GM19193 (cell line): Measurements from ENCODE around the gene DNAAF5.

Experiments used
- POLR2A ChIP-seq: IDR thresholded peaks from 4 replicates; pipeline ENCODE4 v1.6.1; 2011; ENCODE audit not compliant: insufficient read depth, insufficient read length; ENCODE audit errors: extremely low read depth

Gene DNAAF5

DNA sequence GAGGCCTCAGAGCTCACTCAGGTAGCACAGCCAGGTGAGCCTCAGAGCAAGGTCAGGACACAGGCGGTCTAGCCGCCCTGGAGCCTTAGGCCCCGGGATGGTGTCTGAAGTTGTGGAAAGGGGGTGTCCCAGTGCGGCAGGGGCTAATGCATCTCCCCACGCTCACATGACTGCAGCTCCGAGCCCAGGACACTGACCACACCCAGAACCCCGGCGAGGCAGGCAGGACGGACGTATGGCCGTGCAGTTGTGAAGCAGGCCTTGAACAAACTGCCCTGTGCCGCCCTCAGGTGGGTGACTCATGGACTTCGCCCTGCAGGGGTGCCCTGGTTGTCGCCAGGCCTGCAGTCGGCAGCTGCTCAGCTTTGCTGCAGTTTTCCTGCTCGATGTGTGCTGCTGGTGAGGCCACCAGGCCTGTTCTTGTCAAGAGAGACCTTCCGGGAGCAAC, 5.6 kb downstream of the DNAAF5 start:
- no peak for TF ChIP-seq POLR2A

DNA sequence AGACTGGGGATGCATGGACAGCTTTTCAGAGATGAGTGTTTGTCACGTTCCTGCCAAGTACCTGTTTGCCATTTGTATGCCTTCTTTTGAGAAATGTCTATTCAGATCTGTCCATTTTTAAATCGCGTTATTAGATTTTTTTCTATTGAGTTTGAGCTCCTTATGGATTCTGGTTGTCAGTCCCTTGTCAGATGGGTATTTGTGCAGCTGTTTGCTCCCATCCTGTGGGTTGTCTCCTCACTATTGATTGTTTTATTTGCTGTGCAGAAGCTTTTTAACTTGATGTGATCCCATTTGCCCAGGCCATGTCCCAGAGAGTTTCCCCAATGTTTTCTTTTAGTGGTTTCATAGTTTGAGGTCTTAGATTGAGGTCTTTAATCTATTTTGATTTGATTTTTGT, 6.1 kb downstream of the DNAAF5 start:
- no peak for TF ChIP-seq POLR2A

DNA sequence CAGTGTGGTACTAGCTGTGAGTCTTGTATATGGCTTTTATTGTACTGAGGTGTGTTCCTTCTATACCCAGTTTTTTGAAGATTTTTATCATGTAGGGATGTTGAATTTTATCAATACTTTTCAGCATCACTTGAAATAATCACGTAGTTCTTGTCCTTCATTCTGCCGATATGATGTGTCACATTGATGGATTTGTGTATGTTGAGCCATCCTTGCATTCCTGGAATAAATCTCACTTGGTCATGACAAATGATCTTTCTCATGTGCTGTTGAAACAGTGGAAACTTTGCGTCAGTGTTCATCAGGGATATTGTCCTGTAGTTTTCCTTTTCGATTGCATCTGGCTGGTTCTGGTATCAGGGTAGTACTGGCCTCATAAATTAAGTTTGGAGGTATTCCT, 7.7 kb downstream of the DNAAF5 start:
- no peak for TF ChIP-seq POLR2A

DNA sequence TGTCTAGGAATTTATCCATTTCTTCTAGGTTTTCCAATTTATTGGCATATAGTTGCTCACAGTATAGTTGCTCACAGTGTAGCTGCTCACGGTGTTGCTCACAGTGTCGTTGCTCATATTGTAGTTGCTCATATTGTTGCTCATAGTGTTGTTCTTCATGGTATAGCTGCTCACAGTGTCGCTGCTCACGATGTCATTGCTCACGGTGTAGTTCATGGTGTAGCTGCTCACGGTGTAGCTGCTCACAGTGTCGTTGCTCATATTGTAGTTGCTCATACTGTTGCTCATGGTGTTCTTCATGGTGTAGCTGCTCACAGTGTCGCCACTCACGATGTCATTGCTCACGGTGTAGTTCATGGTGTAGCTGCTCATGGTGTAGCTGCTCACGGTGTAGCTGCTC, 8.3 kb downstream of the DNAAF5 start:
- no peak for TF ChIP-seq POLR2A

DNA sequence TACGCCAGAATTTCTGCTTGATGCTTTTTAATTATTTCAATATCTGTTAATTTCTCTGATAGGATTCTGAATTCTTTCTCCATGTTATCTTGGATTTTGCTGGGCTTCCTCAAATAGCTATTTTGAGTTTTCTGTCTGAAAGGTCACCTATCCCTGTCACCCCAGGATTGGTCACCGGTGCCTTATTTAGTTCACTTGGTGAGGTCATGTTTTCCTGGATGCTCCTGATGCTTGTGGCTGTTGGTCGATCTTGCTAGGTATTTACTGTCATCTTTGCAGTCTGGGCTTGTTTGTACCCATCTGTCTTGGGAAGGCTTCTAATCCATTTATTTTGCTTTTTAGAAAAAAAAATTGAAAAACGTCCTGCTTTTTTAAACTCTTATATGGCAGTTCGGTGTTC, 11.7 kb downstream of the DNAAF5 start:
- TF ChIP-seq POLR2A: no peak

DNA sequence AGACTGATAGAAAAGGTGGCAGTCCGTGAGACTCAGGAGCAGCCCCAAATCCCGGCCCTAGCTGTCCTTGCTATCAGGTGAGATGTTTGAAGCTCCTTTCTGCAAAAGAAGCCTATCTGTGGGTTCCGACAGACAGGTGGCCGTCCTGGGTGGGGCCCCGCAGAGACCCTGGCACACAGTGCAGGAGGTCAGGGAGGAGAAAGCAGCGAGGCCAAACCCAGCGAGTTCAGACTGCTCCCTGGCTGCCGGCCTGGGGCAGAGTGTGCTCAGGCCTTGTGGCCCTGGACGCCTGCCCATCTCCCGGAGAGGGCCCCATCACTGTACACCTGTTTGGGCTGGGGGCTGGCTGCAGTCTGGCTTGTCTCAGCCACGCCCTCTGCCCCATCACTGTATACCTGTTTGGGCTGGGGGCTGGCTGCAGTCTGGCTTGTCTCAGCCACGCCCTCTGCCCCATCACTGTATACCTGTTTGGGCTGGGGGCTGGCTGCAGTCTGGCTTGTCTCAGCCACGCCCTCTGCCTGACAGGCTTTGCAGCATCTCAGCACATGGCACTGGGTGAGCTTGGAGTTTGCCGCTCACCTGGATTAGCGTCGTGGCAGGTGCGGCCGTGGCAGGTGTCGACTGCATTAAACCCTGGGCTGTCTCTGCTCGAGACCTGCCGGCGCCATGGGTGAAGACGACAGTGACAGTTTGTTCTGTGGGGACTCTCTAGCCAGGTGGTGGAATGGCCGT, 12.4 kb downstream of the DNAAF5 start:
- no peak for TF ChIP-seq POLR2A

DNA sequence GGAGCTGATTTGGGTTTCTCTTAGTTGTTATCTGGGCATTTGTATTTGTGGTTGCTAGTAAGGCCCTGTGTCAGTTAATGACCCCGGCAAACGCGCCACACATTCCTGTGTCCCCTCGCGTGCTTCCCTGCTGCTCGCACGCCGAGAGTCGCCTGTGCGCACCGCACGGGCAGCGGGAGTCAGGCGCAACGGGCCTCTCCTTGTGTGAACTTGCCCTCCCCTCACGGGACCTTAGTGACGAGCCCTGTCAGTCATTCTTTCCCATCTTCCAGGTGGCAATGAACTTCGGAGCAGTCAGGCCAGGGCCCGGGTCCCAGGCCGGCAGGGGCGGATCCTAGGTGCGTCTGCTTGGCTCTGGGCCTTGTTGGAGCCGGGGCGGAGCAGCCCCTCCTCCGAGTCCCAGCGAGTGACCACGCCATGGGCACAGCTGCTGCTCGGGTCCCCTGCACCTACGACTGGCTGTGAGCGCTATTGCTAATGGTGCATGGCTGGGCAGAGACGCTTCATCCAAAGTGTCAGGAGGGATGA, 13.0 kb downstream of the DNAAF5 start:
- TF ChIP-seq POLR2A: no peak

DNA sequence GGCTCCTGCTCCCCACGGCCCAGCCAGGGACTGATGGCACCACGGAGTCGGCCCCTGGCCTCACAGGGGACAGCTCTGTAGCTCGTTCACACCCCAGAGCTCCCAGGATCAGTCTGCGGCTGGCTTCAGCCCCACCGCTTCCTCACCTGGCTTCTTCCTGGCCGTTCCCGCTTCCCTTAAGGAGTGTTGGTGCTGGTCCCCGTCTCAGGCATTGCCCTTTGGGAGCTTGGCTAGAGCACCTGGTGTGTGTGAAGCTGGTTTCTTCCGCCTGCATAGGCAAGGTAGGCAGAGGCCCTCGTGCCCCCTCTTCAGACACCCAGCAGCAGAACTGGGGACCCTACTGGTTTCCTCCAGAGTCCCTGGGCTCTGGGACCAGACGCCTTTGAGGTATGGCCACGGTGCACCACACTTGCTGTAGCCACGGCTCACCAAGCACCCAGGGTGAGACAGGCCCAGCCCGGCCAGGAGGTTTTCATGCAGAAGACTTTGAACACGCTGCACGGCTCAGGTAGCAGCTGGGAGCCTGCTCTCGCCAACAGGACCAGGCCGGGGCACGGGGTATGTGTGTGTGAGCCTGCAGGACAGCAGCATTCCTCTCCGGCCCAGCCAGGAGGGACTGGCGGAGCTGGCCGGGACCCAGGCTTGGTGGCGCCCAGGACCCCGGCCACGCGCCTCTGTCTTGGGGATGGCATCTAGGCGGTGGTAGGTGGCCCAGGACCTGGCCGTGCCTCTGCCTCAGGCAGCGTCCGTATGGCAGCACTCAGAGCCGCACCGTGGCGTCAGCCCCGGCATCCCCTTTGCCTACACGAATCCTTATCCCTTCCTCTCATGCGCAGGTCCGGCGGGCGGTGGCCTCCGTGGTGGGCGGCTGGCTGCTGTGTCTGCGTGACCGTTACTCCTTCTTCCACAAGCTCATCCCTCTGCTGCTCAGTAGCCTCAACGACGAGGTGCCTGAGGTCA, 13.8 kb downstream of the DNAAF5 start:
- no peak for TF ChIP-seq POLR2A

DNA sequence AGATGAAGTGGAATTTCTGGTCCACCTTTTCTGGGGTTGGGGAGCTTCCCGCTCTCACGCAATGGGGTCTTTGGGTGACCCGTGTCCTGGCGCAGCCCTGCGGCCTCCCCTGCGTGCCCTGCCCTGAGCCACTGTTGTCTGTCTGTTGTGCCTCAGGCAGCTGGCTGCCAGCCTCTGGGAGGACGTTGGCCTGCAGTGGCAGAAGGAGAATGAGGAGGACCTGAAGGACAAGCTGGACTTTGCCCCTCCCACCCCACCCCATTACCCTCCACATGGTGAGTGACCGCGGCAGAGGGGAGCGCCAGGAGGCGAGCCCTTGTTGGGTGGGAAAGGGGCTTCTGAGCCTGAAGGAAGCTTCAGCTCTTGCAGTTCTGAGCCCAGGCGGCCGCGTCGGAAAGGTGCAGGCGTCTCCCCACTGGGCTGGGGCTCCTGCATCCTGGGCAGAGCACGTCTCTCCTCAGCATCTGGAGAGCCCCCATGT, 14.7 kb downstream of the DNAAF5 start:
- TF ChIP-seq POLR2A: no peak

DNA sequence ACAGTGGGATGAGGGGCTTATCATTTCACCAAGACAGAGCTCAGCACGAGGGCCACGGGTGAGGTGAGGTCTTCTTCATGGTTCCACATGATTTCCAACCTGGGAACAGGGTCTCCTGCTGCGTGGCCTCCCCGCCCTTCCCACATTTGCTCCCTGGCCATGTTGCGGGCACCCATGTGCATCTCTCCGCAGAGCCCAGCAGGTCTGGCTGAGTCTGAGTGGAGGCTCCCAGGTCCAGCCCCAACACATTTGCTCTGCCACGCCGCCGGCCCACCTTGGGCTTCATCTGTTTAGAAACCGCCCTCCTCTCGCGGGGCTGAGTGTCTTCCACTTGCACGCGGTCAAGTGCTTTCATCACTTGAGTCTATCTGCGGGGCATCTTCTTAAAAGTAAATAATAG, 15.4 kb downstream of the DNAAF5 start:
- no peak for TF ChIP-seq POLR2A

DNA sequence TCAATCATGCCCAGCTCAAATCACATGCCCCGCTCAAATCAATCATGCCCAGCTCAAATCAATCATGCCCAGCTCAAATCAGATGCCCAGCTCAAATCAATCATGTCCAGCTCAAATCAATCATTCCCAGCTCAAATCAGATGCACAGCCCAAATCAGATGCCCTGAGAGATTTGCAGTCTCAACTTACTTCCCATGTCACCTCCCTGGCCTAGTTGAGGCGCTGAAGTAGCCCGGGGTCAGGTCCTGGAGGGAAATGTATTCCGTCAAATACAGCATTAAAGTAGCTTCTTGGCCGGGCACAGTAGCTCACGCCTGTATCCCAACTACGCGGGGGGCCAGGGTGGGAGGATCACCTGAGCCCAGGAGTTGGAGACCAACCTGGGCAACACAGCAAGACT, 16.3 kb downstream of the DNAAF5 start:
- TF ChIP-seq POLR2A: no peak

DNA sequence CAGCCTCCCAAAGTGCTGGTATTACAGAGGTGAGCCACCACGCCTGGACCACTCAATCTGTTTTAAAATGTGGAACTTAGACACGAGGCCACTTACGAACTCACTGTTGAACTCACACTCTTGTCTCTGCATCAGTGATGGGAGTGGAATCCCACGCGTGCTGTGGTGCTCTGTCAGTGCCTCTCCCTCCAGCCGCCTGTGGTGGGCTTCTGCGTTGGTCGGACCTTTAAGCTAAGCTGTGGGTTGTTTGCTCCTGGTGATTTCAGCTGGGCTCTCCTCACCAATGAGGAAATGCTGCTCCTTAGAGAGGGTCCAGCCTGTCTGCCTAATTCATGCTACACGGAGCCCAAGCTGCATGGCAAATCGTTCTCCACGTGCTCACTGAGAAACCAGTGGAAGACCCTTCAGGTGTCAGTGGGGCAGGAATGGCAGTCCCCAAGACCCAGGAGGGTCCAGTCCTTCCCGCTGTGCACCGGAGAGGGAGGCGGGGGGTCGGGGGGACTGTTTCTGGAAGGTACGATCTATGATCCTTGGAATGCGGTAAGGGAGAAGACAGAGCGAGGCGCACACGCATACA, 18.4 kb downstream of the DNAAF5 start:
- no peak for TF ChIP-seq POLR2A

DNA sequence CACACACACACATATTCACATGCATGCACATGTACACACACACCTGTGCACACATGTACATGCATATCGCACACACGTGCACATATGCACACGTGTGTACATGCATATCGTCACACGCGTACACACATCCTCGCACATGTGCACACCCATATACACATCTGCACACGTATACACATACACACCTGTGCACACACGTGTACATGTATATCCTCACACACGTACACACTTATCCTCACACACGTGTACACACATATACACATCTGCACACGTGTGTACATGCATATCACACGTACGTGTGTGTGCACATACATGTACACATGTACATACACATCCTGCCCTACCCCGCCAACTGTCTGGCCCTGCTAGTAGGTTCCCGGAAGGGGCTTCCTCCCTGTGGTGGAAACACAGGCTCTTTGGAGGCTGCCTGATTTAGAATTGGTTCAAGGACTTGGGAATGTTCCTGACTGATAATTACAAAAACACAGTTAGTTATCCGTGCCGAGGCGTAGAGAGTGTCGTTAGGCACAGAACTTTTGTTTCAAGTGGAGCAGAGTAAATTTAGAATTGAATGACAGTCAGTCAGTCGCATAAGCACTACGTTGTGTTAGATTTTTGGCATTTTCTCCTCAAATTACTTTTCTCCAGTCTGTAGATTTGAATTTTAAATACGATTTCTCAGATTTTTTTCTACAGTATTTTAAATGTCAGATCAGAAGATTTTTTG, 19.1 kb downstream of the DNAAF5 start:
- no peak for TF ChIP-seq POLR2A

DNA sequence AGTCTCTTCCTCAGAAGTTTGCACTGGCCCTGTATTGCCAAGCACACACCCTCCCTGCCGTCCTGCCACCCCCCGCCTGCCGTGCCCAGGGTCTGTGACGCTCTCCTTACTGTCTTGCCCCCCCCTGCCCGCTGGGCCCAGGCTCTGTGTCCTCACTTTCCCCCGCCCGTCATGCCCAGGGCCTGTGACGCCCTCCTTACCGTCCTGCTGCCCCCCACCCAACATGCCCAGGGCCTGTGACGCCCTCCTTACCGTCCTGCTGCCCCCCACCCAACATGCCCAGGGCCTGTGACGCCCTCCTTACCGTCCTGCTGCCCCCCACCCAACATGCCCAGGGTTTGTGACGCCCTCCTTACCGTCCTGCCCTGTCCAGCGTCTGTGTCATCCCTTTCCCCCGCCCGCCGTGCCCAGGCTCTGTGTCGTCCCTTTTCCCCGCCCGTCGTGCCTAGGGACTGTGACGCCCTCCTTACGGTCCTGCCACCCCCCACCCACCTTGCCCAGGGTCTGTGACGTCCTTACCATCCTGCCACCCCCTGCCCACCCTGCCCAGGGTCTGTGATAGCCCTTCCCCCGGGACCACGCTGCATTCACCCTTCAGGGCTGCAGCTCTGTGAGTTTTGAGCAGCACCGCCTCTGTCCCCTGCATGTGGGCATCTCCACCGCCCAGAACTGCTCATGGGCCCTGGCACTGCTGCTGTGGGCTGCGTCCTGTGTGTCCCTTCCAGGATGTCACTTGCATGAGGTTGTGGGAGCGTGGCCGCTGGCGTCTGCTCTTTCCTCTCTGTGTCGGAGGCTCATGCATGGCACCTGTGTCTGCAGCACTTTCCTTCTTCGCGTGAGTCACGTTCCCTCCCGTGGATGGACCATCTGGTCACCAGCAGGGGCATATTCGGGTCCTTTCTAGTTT, 19.9 kb downstream of the DNAAF5 start:
- TF ChIP-seq POLR2A: no peak

DNA sequence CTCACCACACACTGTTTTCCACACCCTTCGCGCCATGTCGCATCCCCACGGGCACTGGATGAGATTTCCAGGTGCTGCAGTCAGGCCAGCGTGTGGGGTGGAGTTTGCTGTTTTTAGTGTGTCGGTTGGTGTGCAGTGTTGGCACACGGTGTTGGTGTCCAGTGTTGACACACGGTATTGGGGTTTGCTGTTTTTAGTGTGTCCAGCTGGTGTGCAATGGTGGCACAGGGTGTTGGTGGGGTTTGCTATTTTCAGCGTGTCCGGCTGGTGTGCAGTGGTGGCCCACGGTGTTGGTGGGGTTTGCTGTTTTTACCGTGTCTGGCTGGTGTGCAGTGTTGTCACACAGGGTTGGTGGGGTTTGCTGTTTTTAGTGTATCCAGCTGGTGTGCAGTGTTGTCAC, 20.7 kb downstream of the DNAAF5 start:
- TF ChIP-seq POLR2A: no peak
